Activated T-helper 2 cell treated with anti-CD3 and anti-CD28 coated beads, Interferon-gamma antibody, Interleukin-2, Interleukin-4, amounts not matched to agents 10 μg/mL and 5 μg/mL and 100 μg/mL, durations not matched to agents 14 hours and 24 hours and 36 hours (primary cell): ENCODE data around the gene TMEM229A. TPM values are rescaled to one million over a fixed set of nuclear protein-coding genes. Genes with fewer than 3 reads are reported as not detected.
A peak's percentile ranks its signal among the peaks of the same experiment; 100 is the strongest.
"Not testable (repeated sequence)": the region's sequence is repeated elsewhere in the genome, so short reads cannot be mapped to it uniquely, and the experiment has no call there.

ENCODE experiments used
- DNase-seq: peaks from one replicate; pipeline ENCODE4 v3.0.0; 2021; ENCODE audit warnings: low spot score
- H3K27ac Mint-ChIP-seq: one replicate; pipeline ENCODE4 v1.8.0; 2021; ENCODE audit warnings: mixed read lengths
- H3K27me3 Mint-ChIP-seq: one replicate; pipeline ENCODE4 v1.8.0; 2021; ENCODE audit warnings: low read depth, mixed read lengths
- H3K36me3 Mint-ChIP-seq: one replicate; pipeline ENCODE4 v1.8.0; 2021; ENCODE audit warnings: low read depth, mixed read lengths
- H3K4me1 Mint-ChIP-seq: one replicate; pipeline ENCODE4 v1.8.0; 2021; ENCODE audit warnings: low read depth, mixed read lengths
- H3K4me3 Mint-ChIP-seq: one replicate; pipeline ENCODE4 v1.8.0; 2021; ENCODE audit warnings: low read depth, mild to moderate bottlenecking, moderate library complexity, mixed read lengths
- H3K9me3 Mint-ChIP-seq: one replicate; pipeline ENCODE4 v1.8.0; 2021; ENCODE audit warnings: mixed read lengths
- intact Hi-C: fragments of 100-400 bp; cut with micrococcal nuclease; formaldehyde crosslinking; loops from one replicate; pipeline ENCODE4 v1.15.1; 2023
- total RNA-seq: library from RNA; stranded (reverse); gene quantifications from 2 replicates; pipeline ENCODE4 v1.2.3, GENCODE V29; 2022

Gene TMEM229A
- total RNA-seq, 1 donor from 2014 or later = not detected

DNA sequence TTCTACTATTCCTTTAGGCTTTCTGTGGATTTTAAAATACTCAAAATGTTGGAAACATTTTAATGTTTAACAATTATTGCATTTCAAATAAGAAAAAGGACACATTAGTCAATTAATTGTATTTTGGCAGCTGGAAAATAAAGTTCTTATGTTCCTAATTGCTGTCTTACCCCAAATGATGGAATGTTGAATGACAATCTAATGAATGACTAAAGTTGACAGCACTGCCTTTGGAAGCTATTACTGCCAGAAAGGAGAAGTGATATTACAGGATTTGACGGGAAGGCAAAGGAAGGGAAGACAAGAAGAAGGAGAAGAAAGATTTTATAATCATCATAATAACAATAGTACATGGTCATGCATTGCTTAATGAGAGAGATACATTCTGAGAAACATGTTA, 23.4 kb upstream of the TMEM229A start:
- no peaks in the 10 kb centered on the region for H3K27me3 Mint-ChIP-seq
- no peaks in the 10 kb centered on the region for H3K4me1 Mint-ChIP-seq
- no peaks in the 10 kb centered on the region for H3K36me3 Mint-ChIP-seq
- no peak for DNase-seq
- H3K27ac Mint-ChIP-seq = no peak overlapping the region
- no peak overlapping the region for H3K4me3 Mint-ChIP-seq
- H3K9me3 Mint-ChIP-seq = no peaks in the 10 kb centered on the region
- intact Hi-C loops = no loop called here

- Mint-ChIP-seq H3K27me3 (no peaks in the 10 kb centered on the region), H3K27ac (no peak overlapping the region), H3K4me1 (no peaks in the 10 kb centered on the region), H3K4me3 (no peak overlapping the region), H3K9me3 (no peaks in the 10 kb centered on the region), H3K36me3 (no peaks in the 10 kb centered on the region)
- intact Hi-C loops = no loop called here
- DNase-seq = no peak
Measured at GRCh38 chr7:124051681-124052377, 19.0 kb upstream of the TMEM229A start.

GRCh38 chr7:124042826-124043225, 10.0 kb upstream of the TMEM229A start:
- Mint-ChIP-seq H3K9me3 (no peaks in the 10 kb centered on the region), H3K4me1 (no peaks in the 10 kb centered on the region), H3K27ac (no peak overlapping the region), H3K4me3 (no peak overlapping the region), H3K36me3 (no peaks in the 10 kb centered on the region), H3K27me3 (no peaks in the 10 kb centered on the region)
- DNase-seq = no peak
- intact Hi-C loops = no loop called here

DNA sequence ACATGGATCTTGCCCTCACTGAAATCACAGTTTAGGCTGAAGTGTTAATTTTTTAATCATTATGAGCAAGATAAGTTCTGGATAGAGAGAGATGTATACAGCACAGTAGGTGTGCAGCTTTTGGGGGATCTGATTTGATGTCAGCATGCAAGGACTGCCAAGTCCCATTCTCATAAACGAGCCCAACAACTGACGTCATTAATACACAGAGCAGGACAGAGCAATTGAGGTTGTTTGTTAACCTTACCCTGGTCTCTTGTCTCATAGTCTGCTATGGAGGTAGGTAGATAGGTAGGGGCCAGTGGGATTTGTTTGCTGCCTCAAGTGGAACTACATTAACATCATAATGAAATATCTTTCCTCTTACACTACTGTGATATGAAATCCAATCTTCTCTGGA, 8.6 kb upstream of the TMEM229A start:
- DNase-seq = no peak
- Mint-ChIP-seq H3K4me3 (no peak overlapping the region), H3K36me3 (no peaks in the 10 kb centered on the region), H3K27me3 (peaks cover 3% of the 10 kb centered on the region), H3K4me1 (no peaks in the 10 kb centered on the region), H3K27ac (no peak overlapping the region), H3K9me3 (no peaks in the 10 kb centered on the region)
- intact Hi-C loops = no loop called here

DNA sequence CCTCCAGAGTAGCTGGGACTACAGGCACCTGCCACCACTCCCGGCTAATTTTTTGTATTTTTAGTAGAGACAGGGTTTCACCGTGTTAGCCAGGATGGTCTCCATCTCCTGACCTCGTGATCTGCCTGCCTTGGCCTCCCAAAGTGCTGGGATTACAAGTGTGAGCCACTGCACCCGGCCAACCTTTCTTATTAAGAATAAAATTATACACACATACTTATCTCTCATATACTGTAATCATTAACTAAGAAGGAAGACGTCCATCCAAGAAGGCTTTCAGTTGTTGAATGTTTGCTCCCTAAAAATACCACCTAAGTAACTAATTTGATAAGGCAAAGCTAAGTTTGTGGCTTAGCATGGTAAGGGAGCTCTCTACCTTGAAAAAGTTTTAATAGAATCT, 5.0 kb upstream of the TMEM229A start:
- H3K4me1 Mint-ChIP-seq, H3K9me3 Mint-ChIP-seq, intact Hi-C loops, H3K36me3 Mint-ChIP-seq, H3K27ac Mint-ChIP-seq, DNase-seq, H3K4me3 Mint-ChIP-seq: not testable (repeated sequence)
- peaks cover 24% of the 10 kb centered on the region for H3K27me3 Mint-ChIP-seq

DNA sequence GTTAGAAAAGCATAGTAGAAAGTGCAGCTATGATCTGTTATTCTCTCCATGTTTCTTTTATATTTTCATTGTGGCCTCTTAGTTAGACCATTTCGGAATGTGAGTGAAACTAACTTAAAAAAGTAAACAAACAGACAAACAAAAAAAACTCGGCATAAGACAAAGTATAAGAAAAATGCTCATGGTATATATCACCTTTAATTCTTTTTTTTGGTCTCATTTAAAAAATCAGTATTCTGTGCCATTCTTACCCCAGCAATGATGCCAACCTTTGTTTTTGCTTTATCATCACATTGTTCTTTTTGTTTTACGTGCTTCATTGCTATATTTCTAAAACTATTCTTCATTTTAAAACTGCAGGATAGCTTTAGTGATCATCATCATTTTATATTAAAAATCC, 2.8 kb upstream of the TMEM229A start:
- no peak for DNase-seq
- Mint-ChIP-seq H3K27me3 (peaks cover 41% of the 10 kb centered on the region), H3K4me3 (no peak overlapping the region), H3K9me3 (no peaks in the 10 kb centered on the region), H3K27ac (no peak overlapping the region), H3K36me3 (no peaks in the 10 kb centered on the region), H3K4me1 (peaks cover 4% of the 10 kb centered on the region)
- intact Hi-C loops = no loop called here

DNA sequence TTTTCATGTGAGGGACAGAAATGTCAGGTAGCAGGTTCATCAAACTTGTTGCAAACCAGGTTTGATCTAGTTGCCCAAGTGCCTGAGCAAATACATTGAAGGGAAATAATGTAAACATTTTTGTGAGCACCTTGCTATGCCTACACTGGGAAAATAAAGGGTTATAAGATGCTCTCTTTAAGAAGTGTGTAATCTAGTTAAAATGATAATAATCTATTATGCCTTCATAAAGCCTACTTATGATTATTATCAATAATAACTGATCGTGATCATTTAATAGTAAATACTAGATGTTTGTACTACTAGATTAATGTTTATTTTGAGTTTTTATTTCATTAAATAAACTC, 1.9 kb upstream of the TMEM229A start:
- intact Hi-C loops = no loop called here
- no peak for DNase-seq
- Mint-ChIP-seq H3K4me3 (no peak overlapping the region), H3K27ac (no peak overlapping the region), H3K27me3 (peaks cover 50% of the 10 kb centered on the region), H3K9me3 (no peaks in the 10 kb centered on the region), H3K36me3 (no peaks in the 10 kb centered on the region), H3K4me1 (peaks cover 4% of the 10 kb centered on the region)

DNA sequence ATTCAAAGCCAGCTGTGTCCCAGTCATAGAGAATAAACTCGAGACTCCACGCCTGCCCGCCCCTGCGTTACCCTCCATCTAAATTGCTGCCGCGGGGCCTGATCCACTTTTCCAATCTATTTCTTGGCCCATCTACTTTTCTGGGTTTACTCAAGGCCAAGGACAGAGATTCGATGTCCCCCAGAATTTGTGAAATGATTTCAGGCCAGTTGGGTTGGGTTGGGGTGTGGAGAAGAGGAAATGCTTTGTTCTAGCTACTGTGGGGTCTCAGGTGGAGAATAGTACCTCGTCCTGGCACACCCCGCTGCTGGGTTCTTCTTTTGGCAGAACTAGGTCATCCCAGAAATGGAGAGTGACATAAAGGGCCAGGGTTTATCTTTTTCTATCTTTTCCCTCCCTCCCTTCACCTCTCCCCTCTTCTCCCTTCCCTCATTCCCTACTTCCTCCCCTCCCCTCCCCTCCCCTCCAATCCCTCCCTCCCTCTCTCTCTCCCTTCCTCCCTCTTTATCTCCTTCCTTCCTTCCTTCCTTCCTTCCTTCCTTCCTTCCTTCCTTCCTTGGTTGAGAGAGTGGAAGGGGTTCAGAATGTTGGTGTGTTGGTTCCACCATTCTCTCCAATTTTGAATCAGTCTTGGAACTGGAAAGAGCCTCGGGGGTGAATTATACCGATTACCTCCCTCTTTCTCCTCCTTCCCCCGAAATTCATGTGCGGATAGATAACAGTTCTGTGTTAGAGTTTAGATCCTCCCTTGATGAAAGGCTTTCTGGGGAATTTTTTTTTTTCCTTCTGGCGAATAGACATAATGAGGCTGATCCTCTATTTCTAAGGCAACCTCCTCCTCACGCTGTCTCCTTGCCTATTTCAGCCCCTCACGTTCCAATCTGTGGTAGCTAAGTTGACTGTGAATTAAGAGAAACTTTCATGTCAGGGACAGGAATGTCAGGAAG, 1.2 kb upstream of the TMEM229A start:
- H3K9me3 Mint-ChIP-seq = no peaks in the 10 kb centered on the region
- intact Hi-C loops = no loop called here
- no peak overlapping the region for H3K4me3 Mint-ChIP-seq
- no peak overlapping the region for H3K27ac Mint-ChIP-seq
- H3K36me3 Mint-ChIP-seq = no peaks in the 10 kb centered on the region
- peaks cover 4% of the 10 kb centered on the region for H3K4me1 Mint-ChIP-seq
- H3K27me3 Mint-ChIP-seq = peaks cover 51% of the 10 kb centered on the region
- DNase-seq = no peak

GRCh38 chr7:124033095-124033806, 384 bp upstream of the TMEM229A start:
- peaks cover 51% of the 10 kb centered on the region for H3K27me3 Mint-ChIP-seq
- H3K27ac Mint-ChIP-seq = no peak overlapping the region
- no peak overlapping the region for H3K4me3 Mint-ChIP-seq
- DNase-seq = no peak
- peaks cover 4% of the 10 kb centered on the region for H3K4me1 Mint-ChIP-seq
- H3K9me3 Mint-ChIP-seq = no peaks in the 10 kb centered on the region
- intact Hi-C loops = no loop called here
- no peaks in the 10 kb centered on the region for H3K36me3 Mint-ChIP-seq

GRCh38 chr7:124031919-124032318, 948 bp downstream of the TMEM229A start:
- intact Hi-C loops = no loop called here
- H3K36me3 Mint-ChIP-seq = no peaks in the 10 kb centered on the region

GRCh38 chr7:124031406-124031805, 1.5 kb downstream of the TMEM229A start:
- peaks cover 4% of the 10 kb centered on the region for H3K4me1 Mint-ChIP-seq
- no peak overlapping the region for H3K4me3 Mint-ChIP-seq
- H3K36me3 Mint-ChIP-seq = no peaks in the 10 kb centered on the region
- H3K27me3 Mint-ChIP-seq = peaks cover 48% of the 10 kb centered on the region
- H3K9me3 Mint-ChIP-seq = no peaks in the 10 kb centered on the region
- no peak overlapping the region for H3K27ac Mint-ChIP-seq
- intact Hi-C loops = no loop called here
- no peak for DNase-seq

More at GRCh38 chr7:124031919-124032318, 948 bp downstream of the TMEM229A start:
- Mint-ChIP-seq H3K9me3 (no peaks in the 10 kb centered on the region), H3K4me3 (peak overlapping the region; percentile 45), H3K4me1 (peaks cover 4% of the 10 kb centered on the region), H3K27me3 (peaks cover 51% of the 10 kb centered on the region), H3K27ac (no peak overlapping the region)
- no peak for DNase-seq

DNA sequence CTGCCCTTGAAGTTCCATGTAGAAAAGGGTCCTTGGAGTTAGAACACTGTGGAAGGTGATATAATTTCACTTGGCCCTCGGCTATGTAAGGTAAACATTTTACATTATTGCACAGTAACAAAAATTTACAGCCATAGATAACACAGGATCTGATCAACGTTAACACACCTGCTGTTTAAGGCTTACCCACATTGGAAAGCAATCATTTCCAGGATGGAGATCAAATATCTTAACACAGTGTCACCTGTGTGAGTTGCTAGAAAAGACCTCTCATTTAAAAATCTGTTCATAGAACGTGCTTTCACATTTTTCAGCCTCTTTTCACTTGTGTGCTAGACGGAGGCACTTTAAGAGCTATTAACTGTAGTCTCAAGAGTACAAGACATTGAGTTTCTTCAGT, 1.9 kb downstream of the TMEM229A start:
- no peak overlapping the region for H3K4me3 Mint-ChIP-seq

More for the DNA sequence above, 1.9 kb downstream of the TMEM229A start:
- Mint-ChIP-seq H3K27me3 (peaks cover 43% of the 10 kb centered on the region), H3K9me3 (no peaks in the 10 kb centered on the region), H3K27ac (no peak overlapping the region), H3K4me1 (peaks cover 4% of the 10 kb centered on the region), H3K36me3 (no peaks in the 10 kb centered on the region)
- no peak for DNase-seq
- intact Hi-C loops = no loop called here
